ENCODE data around the gene DEFB124.

The DEFB124 gene

GRCh38 chr20:31415653-31416052 lies 59.3 kb downstream of the DEFB124 start:
- DNase-seq (ENCODE audit: low read depth) = no peak
- no peak overlapping the region for H3K4me3 ChIP-seq (ENCODE audit: low read depth, low read length)
- TF ChIP-seq CTCF (conservative IDR thresholded peaks at IDR 0.05; ENCODE audit: low read depth, low read length) = no peak
